Activated CD4-positive, alpha-beta T cell treated with anti-CD3 and anti-CD28 coated beads, Interleukin-10, Interleukin-2, amounts not matched to agents 100 ng/mL and 50 ng/mL, durations not matched to agents 16 hours and 8 hours (primary cell): ENCODE measurements around the gene OVOL2.
"Not testable (repeated sequence)": the region's sequence is repeated elsewhere in the genome, so short reads cannot be mapped to it uniquely, and the experiment has no call there.

Experiments
- DNase-seq: peaks from one replicate; pipeline ENCODE4 v3.0.0-alpha.2; 2020

OVOL2 gene

DNA sequence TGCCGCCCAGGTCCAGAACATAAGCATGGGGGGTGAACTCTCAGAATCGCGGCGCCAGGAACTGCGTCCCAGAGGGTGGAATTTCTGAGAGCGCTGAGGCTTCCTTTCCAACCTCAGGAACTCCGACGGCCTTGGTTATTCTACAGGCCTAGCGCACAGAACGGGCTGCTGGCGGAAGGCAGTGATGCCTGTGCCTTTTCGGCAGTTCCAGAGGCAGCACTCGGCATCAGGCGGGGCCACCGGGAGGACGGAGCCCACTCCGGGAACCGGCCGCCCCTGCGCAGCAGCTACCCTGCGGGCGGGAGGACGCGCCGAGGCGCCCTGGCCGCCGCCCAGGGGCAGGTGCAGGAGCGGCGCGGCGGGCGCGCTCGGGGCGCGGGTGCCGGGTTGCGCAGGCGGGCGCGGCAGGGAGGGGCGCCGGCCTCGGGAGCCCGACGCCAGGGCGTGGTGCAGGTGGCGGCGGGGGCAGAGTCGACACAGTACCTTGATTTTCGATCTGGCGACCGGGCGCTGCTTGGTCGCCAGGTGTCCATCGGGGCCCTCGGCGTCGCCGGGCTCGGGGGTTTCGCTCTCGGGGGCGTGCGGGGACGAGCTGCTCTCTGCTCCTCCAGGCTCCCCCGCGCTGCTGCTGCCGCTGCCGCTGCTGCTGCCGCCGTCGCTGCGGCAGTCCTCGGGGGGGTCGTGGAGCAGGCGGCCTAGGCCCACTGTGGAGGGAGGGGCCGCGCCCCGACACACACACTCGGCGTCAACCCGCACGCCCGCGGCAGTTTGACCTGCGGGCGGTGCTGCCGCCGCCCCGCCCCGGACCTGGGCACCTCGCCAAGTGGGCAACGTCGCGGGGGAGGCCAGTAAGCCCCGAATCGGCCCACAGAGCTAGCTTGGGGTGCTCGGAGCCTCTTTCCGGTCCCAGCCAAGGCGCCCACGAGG, 1.3 kb downstream of the OVOL2 start:
- DNase-seq: no peak

- DNase-seq: no peak
These were observed 2.5 kb downstream of the OVOL2 start for GRCh38 chr20:18055261-18055660.

DNA sequence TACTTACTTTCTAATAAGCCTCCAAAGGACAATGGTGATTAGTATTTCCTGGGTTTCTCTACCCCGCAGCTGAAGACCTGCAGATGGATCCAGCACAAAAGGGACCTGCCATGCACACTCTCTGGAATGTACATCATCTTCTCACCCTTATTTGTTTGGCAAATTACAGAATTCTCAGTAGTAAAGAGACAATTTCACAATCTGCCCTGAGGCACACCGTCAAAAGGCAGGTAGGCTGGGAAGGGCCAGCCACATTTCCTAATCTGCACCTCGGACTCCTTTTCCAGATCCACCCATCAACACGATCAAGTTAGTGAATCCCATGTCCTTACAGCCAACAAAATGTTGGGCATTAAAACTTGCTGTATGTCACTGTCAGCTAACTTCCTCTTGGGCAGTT, 4.9 kb downstream of the OVOL2 start:
- DNase-seq: no peak

DNA sequence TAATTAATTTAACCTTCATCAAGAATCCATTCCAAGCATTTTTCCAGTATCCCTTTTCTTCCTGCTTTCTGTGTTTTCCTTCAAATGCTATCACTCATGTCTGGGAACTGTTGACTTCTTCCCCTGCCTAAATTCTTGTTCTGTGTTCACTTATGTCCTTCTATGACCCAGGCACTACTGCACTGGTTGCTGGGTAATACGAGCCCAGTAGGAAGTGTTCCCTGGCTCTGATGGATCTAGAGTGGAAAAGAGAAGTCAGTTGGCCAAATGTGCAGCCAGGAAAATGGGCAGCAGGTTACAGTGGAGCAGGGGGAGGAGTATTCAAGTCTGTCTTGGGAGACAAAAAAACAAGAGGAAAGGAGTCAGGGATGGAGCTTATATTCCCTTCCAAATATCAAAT, 7.1 kb downstream of the OVOL2 start:
- DNase-seq: no peak

DNA sequence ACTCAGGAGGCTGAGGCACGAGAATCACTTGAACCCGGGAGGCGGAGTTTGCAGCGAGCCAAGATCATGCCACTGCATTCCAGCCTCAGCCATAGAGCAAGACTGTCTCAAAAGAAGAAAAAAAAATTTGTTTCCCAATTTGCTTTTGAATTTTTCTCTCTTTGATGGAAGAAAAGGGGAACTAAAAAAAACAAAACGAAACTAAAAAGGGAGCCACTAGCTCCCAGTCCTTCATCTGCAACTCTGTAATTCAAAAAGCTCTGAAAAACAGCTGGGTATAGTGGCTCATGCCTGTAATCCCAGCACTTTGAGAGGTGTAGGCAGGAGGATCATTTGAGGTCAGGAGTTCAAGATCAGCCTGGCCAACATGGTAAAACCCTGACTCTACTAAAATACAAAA, 9.5 kb downstream of the OVOL2 start:
- DNase-seq: no peak

- no peak for DNase-seq
These were observed 11.2 kb downstream of the OVOL2 start for GRCh38 chr20:18046535-18046934.

- DNase-seq: no peak
These were observed 15.5 kb downstream of the OVOL2 start for GRCh38 chr20:18042229-18042628.

DNA sequence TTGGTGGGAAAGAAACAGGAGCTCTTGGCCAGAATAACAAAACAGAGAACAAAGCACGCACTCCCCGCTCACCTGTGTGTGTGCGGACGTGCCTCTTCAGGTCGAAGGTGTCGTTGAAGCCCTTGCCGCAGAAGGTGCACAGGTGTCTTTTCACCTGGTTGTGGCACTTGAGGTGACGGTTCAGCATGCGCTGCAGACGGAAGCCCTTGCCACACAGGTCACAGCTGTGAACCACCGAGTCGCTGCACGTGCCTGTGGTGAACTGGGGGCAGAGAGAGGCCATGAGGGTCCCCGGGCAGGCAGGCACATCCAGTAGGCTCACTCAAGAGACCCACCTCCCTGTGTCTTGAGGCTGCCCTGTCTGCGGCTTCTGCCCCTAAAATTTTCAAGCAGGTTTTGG, 16.3 kb downstream of the OVOL2 start:
- DNase-seq: no peak

GRCh38 chr20:18039063-18039462, 18.7 kb downstream of the OVOL2 start:
- no peak for DNase-seq

GRCh38 chr20:18034039-18034438, 23.7 kb downstream of the OVOL2 start:
- DNase-seq: no peak

DNA sequence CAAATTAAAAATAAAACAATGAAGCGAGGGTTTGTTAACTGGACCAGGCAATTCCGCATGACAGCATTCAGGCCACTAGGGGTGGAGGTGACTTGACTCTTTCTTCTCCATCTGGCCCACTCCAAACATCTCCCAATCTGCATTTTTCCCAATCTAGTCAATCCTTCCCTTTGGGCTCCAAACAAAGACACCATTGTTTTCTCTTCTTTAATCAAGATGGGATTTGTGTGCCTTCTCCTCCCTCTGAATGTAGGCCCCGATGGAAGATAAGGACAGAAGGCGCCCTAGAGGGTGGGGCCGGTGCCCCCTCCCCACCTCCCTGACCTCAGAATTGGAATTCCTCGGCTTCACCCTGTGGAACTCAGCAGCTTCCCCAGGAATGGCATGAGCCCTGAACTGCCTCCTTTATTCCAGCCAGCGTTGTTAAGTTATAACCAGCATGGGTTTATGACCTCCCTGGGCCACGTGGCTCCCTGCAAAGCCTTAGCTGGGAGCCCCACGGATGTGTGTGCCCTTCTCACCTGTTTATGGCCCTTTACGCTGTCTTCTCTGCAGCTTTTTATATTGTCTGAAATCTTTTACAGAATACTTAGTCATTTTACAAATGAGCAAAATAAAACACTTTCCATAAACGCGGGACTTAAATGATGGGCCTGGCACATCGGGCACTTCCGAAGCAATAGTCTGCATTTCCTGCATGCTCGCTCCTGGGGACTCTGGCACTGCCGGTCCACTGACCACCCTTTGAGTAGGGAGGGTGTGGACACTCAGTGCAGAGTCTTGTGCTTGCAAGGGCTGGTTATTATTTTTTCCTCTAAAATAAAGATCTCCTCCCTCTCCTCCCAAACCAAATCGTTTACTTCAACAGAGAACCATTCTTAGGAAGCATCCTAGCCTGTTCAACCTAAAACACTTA, 24.5 kb downstream of the OVOL2 start:
- DNase-seq: no peak

DNA sequence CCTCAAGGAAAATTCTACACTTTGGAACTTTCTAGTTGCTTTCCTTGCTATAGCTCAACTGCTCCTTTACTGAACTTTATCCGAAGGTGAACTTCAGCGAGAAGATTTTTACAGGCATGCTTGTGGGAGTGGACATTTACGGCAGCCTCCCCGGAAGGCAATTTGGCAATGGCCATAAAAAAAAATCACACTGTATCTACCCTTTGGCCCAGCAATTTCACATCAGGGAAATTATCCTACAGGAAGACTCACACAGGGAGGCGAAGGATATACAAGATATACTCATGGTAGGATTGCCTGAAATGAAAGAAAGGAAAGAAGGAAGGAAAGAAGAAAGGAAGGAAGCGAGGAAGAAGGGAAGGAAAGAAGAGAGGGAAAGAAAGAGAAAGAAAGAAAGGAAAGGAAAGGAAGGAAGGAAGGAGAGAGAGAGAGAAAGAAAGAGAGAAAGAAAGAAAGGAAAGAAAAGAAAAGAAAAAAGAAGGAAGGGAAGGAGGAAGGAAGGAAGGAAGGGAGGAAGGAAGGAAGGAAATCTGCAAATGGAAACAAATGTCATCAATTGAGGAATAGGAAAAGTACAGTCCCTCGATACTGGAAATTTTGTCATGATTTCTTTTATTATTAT, 25.7 kb downstream of the OVOL2 start:
- no peak for DNase-seq

DNA sequence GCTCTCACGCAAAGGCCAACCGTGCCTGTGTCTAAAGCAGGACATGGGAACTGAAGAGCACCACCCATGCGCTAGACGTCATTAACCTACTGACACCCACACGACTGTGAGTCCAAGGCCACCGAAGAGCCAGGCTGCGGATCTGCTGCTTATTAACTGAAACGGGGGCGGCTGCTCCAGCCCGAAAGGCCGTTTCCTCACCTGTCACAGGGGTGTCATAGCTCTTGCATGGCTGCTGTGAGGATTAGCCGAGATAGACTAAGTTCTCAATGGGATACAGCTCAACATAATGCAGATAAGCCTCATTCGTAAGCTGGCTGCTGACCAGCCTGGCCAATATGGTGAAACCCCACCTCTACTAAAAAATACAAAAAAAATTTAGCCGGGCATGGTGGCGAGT, 26.7 kb downstream of the OVOL2 start:
- DNase-seq: no peak

DNA sequence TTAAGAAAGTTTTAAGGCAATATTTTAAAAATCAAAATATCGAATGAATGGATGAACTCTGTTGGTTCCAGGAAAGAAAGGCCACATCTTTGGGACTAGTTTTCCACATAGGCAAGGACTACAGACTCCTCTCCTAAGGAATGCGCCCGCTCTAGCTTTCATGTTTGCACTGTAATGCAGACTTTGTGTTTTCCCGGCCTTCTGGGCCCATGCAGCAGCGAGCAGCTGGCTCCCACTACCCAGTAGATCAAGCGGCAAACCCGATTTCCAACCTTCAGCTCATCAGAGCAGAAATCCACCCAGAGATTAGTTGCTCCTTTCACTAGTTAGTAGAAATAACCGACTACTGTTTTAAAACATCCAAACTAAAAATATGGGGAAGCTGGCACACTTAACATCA, 27.7 kb downstream of the OVOL2 start:
- no peak for DNase-seq

GRCh38 chr20:18027011-18027410, 30.7 kb downstream of the OVOL2 start:
- not testable (repeated sequence) for DNase-seq

GRCh38 chr20:18024606-18025127, 33.0 kb downstream of the OVOL2 start:
- no peak for DNase-seq

DNA sequence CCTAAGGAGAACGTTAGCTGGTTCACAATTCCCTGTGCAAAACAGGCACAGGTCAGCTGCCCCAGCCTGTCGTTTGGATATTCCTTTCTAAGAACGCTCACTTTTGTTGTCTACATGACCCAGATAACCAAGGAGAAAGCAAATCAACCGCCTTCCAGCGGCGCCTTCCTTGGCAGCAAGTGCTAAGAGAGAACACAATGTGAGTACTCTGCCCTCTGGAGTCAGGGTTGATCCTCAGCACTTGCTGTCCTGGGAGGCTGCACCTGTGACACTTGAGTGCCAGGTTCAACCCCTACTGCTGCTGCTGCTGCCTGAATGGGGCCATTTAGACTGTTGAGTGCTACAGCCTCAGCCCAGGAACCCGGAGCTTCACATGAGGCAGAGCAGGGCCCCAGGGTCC, 36.8 kb downstream of the OVOL2 start:
- no peak for DNase-seq

- peak; percentile 27 for DNase-seq
These were observed 38.6 kb downstream of the OVOL2 start for GRCh38 chr20:18019068-18019467.

GRCh38 chr20:18018100-18018499, 39.6 kb downstream of the OVOL2 start:
- no peak for DNase-seq

GRCh38 chr20:18016772-18017171, 40.9 kb downstream of the OVOL2 start:
- no peak for DNase-seq

GRCh38 chr20:18014411-18014810, 43.3 kb downstream of the OVOL2 start:
- no peak for DNase-seq

DNA sequence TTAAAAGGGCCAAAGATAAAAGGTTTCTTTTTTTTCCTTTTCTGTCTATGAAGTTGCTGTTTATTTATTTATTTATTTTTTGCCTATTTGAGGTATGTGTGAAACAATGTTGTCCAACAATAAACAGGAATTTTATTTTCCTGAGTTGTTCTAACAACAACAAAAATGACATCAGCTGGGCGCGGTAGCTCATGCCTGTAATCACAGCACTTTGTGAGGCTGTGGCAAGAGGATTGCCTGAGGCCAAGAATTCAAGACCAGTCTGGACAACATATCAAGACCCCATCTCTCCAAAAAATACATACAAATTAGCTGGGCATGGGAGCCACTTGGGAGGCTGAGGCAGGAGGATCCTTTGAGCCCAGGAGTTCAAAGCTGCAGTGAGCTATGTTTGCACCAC, 44.8 kb downstream of the OVOL2 start:
- no peak for DNase-seq
